ENCODE measurements around the gene GEMIN5.

The GEMIN5 gene

GRCh38 chr5:154873791-154874331 is 64.2 kb downstream of the GEMIN5 start:
- DNase-seq: no peak

- DNase-seq: no peak
These were observed 66.3 kb downstream of the GEMIN5 start for GRCh38 chr5:154871734-154872133.

- no peak for DNase-seq
These were observed 69.3 kb downstream of the GEMIN5 start for GRCh38 chr5:154868702-154869101.

- DNase-seq: no peak
These were observed 71.2 kb downstream of the GEMIN5 start for GRCh38 chr5:154866841-154867240.

GRCh38 chr5:154865466-154866184 is 72.4 kb downstream of the GEMIN5 start:
- DNase-seq: no peak

GRCh38 chr5:154863291-154864080 is 74.5 kb downstream of the GEMIN5 start:
- DNase-seq: no peak

GRCh38 chr5:154862766-154863165 is 75.2 kb downstream of the GEMIN5 start:
- no peak for DNase-seq

- DNase-seq: no peak
These were observed 76.1 kb downstream of the GEMIN5 start for GRCh38 chr5:154861946-154862345.

- DNase-seq: no peak
These were observed 77.2 kb downstream of the GEMIN5 start for GRCh38 chr5:154860765-154861164.

- no peak for DNase-seq
These were observed 77.9 kb downstream of the GEMIN5 start for GRCh38 chr5:154860123-154860522.

GRCh38 chr5:154858972-154859871 is 78.8 kb downstream of the GEMIN5 start:
- no peak for DNase-seq

- peak; percentile 97 for DNase-seq
These were observed 79.6 kb downstream of the GEMIN5 start, which contains the start of gene CNOT8 for GRCh38 chr5:154858297-154858971. Gene CNOT8, plus strand, starts transcription at chr5:154858627. Its CDS starts 4,652 bp downstream, at chr5:154863279.

GRCh38 chr5:154857530-154858296 is 80.3 kb downstream of the GEMIN5 start:
- DNase-seq: peak; percentile 79

GRCh38 chr5:154851351-154851750 is 86.7 kb downstream of the GEMIN5 start:
- DNase-seq: no peak

GRCh38 chr5:154850255-154851062 is 87.6 kb downstream of the GEMIN5 start, which contains the start of gene FAXDC2:
Gene FAXDC2, minus strand, starts transcription at chr5:154850603. Its CDS starts 12,425 bp downstream, at chr5:154838178.
- DNase-seq: no peak

- no peak for DNase-seq
These were observed 88.2 kb downstream of the GEMIN5 start for GRCh38 chr5:154849791-154850201.

- DNase-seq: no peak
These were observed 88.7 kb downstream of the GEMIN5 start for GRCh38 chr5:154849264-154849785.

GRCh38 chr5:154844809-154845208 is 93.2 kb downstream of the GEMIN5 start:
- no peak for DNase-seq

- DNase-seq: no peak
These were observed 95.1 kb downstream of the GEMIN5 start for GRCh38 chr5:154842689-154843530.
